Naive thymus-derived CD4-positive, alpha-beta T cell (primary cell): ENCODE measurements around the gene EDAR. TPM values are rescaled to one million over a fixed set of nuclear protein-coding genes. Genes with fewer than 3 reads are reported as not detected.

Experiments
- ATAC-seq: fragments of 150-1000 bp; cut with Tn5 transposase; 2 replicates; pipeline ENCODE4 v1.10.0; 2021; ENCODE audit warnings: mild to moderate bottlenecking, moderate library complexity
- CTCF ChIA-PET: fragments of 350-600 bp; sonication (Branson Sonifier 250); formaldehyde crosslinking; loops from one replicate; lab custom pipeline; 2021; ENCODE audit warnings: antibody characterized with exemption; lab: Charles Lee
- POLR2A ChIA-PET: fragments of 350-600 bp; sonication (Branson Sonifier 250); formaldehyde crosslinking; loops from one replicate; lab custom pipeline; 2021; ENCODE audit warnings: antibody characterized with exemption, inconsistent platforms; lab: Charles Lee
- DNase-seq, 9 donors: peaks; one replicate each; pipeline versions ENCODE4 v3.0.0 to v3.0.0-alpha.2; 2020 to 2022; ENCODE audit warnings: mixed read lengths in 1 of 9
- H3K27ac ChIP-seq: one replicate; pipeline ENCODE4 v1.7.0; 2013; ENCODE audit warnings: mild to moderate bottlenecking, low read depth, low read length, moderate library complexity
- H3K27me3 ChIP-seq, 2 donors: one replicate each; pipeline ENCODE4 v1.7.0; 2013; ENCODE audit warnings: low read length in 2 of 2, mild to moderate bottlenecking in 2 of 2, moderate library complexity in 2 of 2; ENCODE audit not compliant: control insufficient read depth in 2 of 2, insufficient read depth in 2 of 2
- H3K36me3 ChIP-seq, 3 experiments: 1 replicate in 2 of 3; 2 replicates in 1 of 3; pipeline ENCODE4 v1.7.0; 2013; ENCODE audit warnings: low read length in 3 of 3, mild to moderate bottlenecking in 3 of 3, moderate library complexity in 1 of 3; ENCODE audit not compliant: insufficient read depth in 3 of 3, control insufficient read depth in 2 of 3
- H3K4me1 ChIP-seq, 2 donors: one replicate each; pipeline ENCODE4 v1.7.0; 2013; ENCODE audit warnings: low read length in 2 of 2, mild to moderate bottlenecking in 2 of 2, moderate library complexity in 1 of 2; ENCODE audit not compliant: control insufficient read depth in 2 of 2, insufficient read depth in 2 of 2
- H3K4me3 ChIP-seq: 2 replicates; pipeline ENCODE4 v1.7.0; 2013; ENCODE audit warnings: mild to moderate bottlenecking, low read length
- H3K9me3 ChIP-seq, 3 experiments: 1 replicate in 2 of 3; 2 replicates in 1 of 3; pipeline ENCODE4 v1.7.0; 2013; ENCODE audit warnings: low read length in 3 of 3; ENCODE audit not compliant: control insufficient read depth in 2 of 3
- H3K27ac Mint-ChIP-seq, 9 donors: one replicate each; pipeline ENCODE4 v1.8.0; 2020 to 2022; ENCODE audit warnings: mixed read lengths in 9 of 9, mild to moderate bottlenecking in 8 of 9, moderate library complexity in 5 of 9, inconsistent platforms in 2 of 9
- H3K27me3 Mint-ChIP-seq, 5 donors: one replicate each; pipeline ENCODE4 v1.8.0; 2021 to 2022; ENCODE audit warnings: mixed read lengths in 5 of 5, mild to moderate bottlenecking in 1 of 5
- H3K36me3 Mint-ChIP-seq, 5 donors: one replicate each; pipeline ENCODE4 v1.8.0; 2020 to 2022; ENCODE audit warnings: mixed read lengths in 5 of 5, mild to moderate bottlenecking in 3 of 5, inconsistent platforms in 1 of 5
- H3K4me1 Mint-ChIP-seq, 7 donors: one replicate each; pipeline ENCODE4 v1.8.0; 2020 to 2022; ENCODE audit warnings: mixed read lengths in 7 of 7, mild to moderate bottlenecking in 3 of 7, inconsistent platforms in 1 of 7
- H3K4me3 Mint-ChIP-seq, 10 donors: one replicate each; pipeline ENCODE4 v1.8.0; 2020 to 2022; ENCODE audit warnings: mild to moderate bottlenecking in 10 of 10, mixed read lengths in 10 of 10, moderate library complexity in 6 of 10, inconsistent platforms in 2 of 10
- H3K9me3 Mint-ChIP-seq, 11 donors: one replicate each; pipeline ENCODE4 v1.8.0; 2020 to 2022; ENCODE audit warnings: mixed read lengths in 11 of 11, mild to moderate bottlenecking in 4 of 11, inconsistent platforms in 1 of 11, moderate library complexity in 1 of 11
- intact Hi-C, 2 donors: fragments of 100-400 bp; cut with micrococcal nuclease; formaldehyde crosslinking; loops; one replicate each; pipeline ENCODE4 v1.15.1; 2023
- polyA plus RNA-seq, 2 donors: library from polyadenylated mRNA; unstranded; fragments of 300-500 nt; fragmentation: Illumina TruSeq; gene quantifications; one replicate each; pipeline ENCODE4 v1.2.3, GENCODE V29; 2021
- total RNA-seq, 6 experiments: library from RNA in 5 of 6; stranded (reverse) in 5 of 6; gene quantifications; 1 replicate in 5 of 6; 2 replicates in 1 of 6; pipeline ENCODE4 v1.2.3 and lab custom pipeline; 2021 to 2026

EDAR gene
- total and polyA plus RNA-seq, 7 experiments from 2014 or later, result 0.17 to 26.8 (median 21.6) TPM

DNA sequence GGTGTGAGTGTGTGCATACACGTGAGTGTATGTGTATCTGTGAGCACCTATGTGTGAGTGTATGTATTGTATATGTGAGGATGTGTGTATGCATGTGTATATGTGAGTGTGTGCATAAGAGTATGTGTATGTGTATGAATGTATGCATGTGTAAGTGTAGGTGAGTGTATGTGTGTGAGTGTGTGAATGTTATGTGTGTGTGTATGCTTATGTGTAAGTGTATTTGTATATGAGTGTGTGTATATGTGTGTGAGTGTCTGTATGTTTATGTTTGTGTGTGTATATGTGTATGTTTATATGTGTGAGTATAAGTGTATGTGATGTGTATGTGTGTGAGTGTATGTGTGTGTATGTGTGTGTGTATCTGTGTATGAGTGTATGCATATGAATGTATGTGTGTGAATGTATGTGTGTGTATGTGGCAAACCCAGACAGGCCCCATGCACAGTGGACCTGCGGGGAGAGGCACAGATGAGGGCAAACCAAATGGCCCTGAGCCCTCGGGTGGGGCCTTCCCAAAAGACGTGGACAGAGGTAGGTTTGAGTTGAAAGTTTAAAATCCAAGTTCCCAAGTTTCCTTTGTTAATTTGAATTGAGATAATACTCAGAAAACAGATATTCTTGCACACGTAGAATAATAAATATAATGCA is 51.5 kb downstream of the EDAR start:
- no peaks in the 10 kb centered on the region for H3K9me3 Mint-ChIP-seq
- DNase-seq, result no peak
- peaks cover 0 to 10% of the 10 kb centered on the region in 2 donors for H3K4me1 ChIP-seq
- POLR2A ChIA-PET, result interaction anchor here (0.6 kb wide), 1 partner anchor 100 kb away, joined by 3 read pairs; no protein-coding TSS in a partner anchor
- CTCF ChIA-PET, result no interaction called here
- peaks cover 10 to 84% (median 63%) of the 10 kb centered on the region in 7 donors for H3K4me1 Mint-ChIP-seq
- H3K27me3 ChIP-seq, result no peaks in the 10 kb centered on the region
- no peak overlapping the region for H3K27ac ChIP-seq
- no peaks in the 10 kb centered on the region for H3K27me3 Mint-ChIP-seq
- no peaks in the 10 kb centered on the region for H3K9me3 ChIP-seq
- H3K4me3 ChIP-seq, result no peak overlapping the region
- H3K4me3 Mint-ChIP-seq, result peak overlapping the region in 8 of 10 donors; percentile 0 to 45 (median 32)
- peak overlapping the region in 7 of 9 donors; percentile 1 to 58 (median 20) for H3K27ac Mint-ChIP-seq
- peaks cover 0 to 10% (median 0%) of the 10 kb centered on the region in 3 experiments for H3K36me3 ChIP-seq
- intact Hi-C loops, result no loop called here
- ATAC-seq, result peak; percentile 27
- H3K36me3 Mint-ChIP-seq, result peaks cover 0 to 23% (median 4%) of the 10 kb centered on the region in 5 donors

GRCh38 chr2:108936866-108937265 is 52.2 kb downstream of the EDAR start:
- Histone ChIP-seq H3K27ac (no peak overlapping the region), H3K9me3 (no peaks in the 10 kb centered on the region), H3K27me3 (no peaks in the 10 kb centered on the region), H3K4me3 (no peak overlapping the region), H3K36me3 (peaks cover 0 to 10% (median 0%) of the 10 kb centered on the region in 3 experiments), H3K4me1 (peaks cover 0 to 10% of the 10 kb centered on the region in 2 donors)
- ChIA-PET CTCF (no interaction called here), POLR2A (no interaction called here)
- Mint-ChIP-seq H3K36me3 (peaks cover 0 to 19% (median 3%) of the 10 kb centered on the region in 5 donors), H3K9me3 (no peaks in the 10 kb centered on the region), H3K27ac (peak overlapping the region in 4 of 9 donors; percentile 3 to 67 (median 28)), H3K4me3 (no peak overlapping the region), H3K4me1 (peaks cover 10 to 82% (median 65%) of the 10 kb centered on the region in 7 donors), H3K27me3 (no peaks in the 10 kb centered on the region)
- ATAC-seq (no peak), DNase-seq (no peak)
- intact Hi-C loops, result no loop called here

DNA sequence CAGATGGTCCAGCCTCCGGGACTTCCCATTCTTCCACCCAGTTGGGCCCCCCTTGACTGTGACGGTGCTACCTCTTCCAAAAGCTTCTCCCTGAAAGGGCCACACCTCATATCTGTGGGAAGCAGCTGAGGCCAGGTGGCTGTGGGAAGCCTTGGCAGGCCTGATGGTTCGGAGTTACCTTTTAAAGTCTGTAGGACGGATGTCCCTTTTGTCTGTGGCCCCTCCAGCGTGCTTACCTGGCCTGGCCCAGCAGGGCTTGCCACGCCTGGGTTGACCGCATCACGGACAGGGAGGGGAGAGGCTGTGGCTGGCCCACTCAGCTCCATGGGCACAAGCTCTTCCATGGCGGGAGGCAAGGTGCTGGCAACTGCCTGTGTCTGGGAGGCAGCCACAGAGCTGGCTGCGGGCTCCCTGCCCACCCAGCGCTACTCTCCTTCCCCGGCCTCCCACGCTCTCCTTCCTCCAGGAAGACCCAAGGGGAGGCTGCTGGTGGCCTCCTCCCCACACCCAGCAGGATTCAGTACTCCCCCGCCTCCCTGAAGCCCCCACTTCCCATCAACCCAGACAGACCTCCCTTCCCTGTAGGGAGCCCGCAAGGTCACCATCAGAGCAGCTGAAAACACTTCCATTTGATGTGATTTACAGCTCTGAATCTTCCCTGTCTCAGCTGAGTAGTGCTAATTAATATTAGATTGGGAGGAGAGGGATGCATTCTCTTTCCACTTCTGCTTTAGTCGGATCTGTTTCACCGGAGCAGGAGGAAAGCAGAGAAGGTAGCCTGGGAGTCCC is 52.8 kb downstream of the EDAR start:
- peaks cover 10 to 82% (median 71%) of the 10 kb centered on the region in 7 donors for H3K4me1 Mint-ChIP-seq
- peak overlapping the region in 1 of 10 donors; percentile 16 for H3K4me3 Mint-ChIP-seq
- no peak for ATAC-seq
- no peaks in the 10 kb centered on the region for H3K27me3 ChIP-seq
- no peak overlapping the region for H3K4me3 ChIP-seq
- no peaks in the 10 kb centered on the region for H3K27me3 Mint-ChIP-seq
- H3K9me3 ChIP-seq, result no peaks in the 10 kb centered on the region
- intact Hi-C loops, result no loop called here
- no peak for DNase-seq
- POLR2A ChIA-PET, result no interaction called here
- H3K27ac ChIP-seq, result no peak overlapping the region
- H3K9me3 Mint-ChIP-seq, result no peaks in the 10 kb centered on the region
- H3K36me3 ChIP-seq, result peaks cover 0 to 6% (median 0%) of the 10 kb centered on the region in 3 experiments
- H3K36me3 Mint-ChIP-seq, result peaks cover 0 to 20% (median 4%) of the 10 kb centered on the region in 5 donors
- H3K4me1 ChIP-seq, result peaks cover 0 to 10% of the 10 kb centered on the region in 2 donors
- H3K27ac Mint-ChIP-seq, result peak overlapping the region in 4 of 9 donors; percentile 1 to 67 (median 36)
- CTCF ChIA-PET, result no interaction called here

GRCh38 chr2:108935271-108935741 is 53.7 kb downstream of the EDAR start:
- H3K27ac ChIP-seq, result no peak overlapping the region
- ChIA-PET POLR2A (no interaction called here), CTCF (no interaction called here)
- H3K4me1 ChIP-seq, result peaks cover 0 to 10% of the 10 kb centered on the region in 2 donors
- H3K4me1 Mint-ChIP-seq, result peaks cover 10 to 82% (median 68%) of the 10 kb centered on the region in 7 donors
- no peaks in the 10 kb centered on the region for H3K27me3 Mint-ChIP-seq
- intact Hi-C loops, result no loop called here
- peaks cover 0 to 12% (median 0%) of the 10 kb centered on the region in 3 experiments for H3K36me3 ChIP-seq
- H3K9me3 Mint-ChIP-seq, result no peaks in the 10 kb centered on the region
- H3K27ac Mint-ChIP-seq, result peak overlapping the region in 7 of 9 donors; percentile 57 to 81 (median 76)
- peaks cover 0 to 18% (median 4%) of the 10 kb centered on the region in 5 donors for H3K36me3 Mint-ChIP-seq
- no peaks in the 10 kb centered on the region for H3K27me3 ChIP-seq
- H3K4me3 ChIP-seq, result no peak overlapping the region
- H3K9me3 ChIP-seq, result no peaks in the 10 kb centered on the region
- DNase-seq (no peak), ATAC-seq (no peak)
- H3K4me3 Mint-ChIP-seq, result no peak overlapping the region

DNA sequence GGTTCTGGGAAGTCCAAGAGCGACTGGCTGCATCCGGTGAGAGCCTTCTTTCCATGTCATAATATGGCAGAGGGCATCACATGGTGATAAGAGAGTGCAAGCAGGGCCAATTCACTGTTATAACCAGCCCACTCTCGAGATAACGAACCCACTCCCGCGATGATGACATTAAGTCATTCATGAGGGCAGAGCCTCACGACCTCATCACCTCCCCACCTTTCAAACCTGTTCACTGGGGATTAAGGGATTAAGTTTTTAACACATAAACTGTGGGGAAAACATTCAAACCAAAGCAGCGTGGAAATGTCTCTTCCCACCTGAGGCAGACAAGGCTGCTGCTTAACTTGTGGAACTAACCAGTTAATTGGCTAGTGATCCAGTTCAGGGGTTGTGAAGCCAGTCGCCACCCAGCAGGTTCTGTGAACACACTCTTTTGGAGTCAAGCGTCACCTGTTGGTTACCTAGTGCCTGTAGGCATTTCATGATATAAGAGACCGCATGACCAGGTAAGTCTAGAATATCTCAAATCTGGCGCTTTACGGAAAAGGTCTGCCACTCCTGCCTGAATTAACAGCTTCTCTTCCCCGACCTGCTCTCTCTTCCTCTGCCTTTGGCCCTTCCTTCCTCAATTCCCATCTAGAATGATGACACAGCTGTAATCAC is 54.3 kb downstream of the EDAR start:
- H3K27ac ChIP-seq, result no peak overlapping the region
- Mint-ChIP-seq H3K4me1 (peaks cover 10 to 80% (median 63%) of the 10 kb centered on the region in 7 donors), H3K9me3 (no peaks in the 10 kb centered on the region), H3K4me3 (no peak overlapping the region), H3K27ac (peak overlapping the region in 7 of 9 donors; percentile 57 to 81 (median 76)), H3K27me3 (no peaks in the 10 kb centered on the region), H3K36me3 (peaks cover 0 to 19% (median under 1%) of the 10 kb centered on the region in 5 donors)
- DNase-seq (no peak), ATAC-seq (no peak)
- peaks cover 0 to 10% of the 10 kb centered on the region in 2 donors for H3K4me1 ChIP-seq
- POLR2A ChIA-PET, result no interaction called here
- CTCF ChIA-PET, result no interaction called here
- no peak overlapping the region for H3K4me3 ChIP-seq
- H3K27me3 ChIP-seq, result no peaks in the 10 kb centered on the region
- H3K36me3 ChIP-seq, result peaks cover 0 to 18% (median 0%) of the 10 kb centered on the region in 3 experiments
- intact Hi-C loops, result no loop called here
- H3K9me3 ChIP-seq, result no peaks in the 10 kb centered on the region

- H3K9me3 Mint-ChIP-seq, result no peaks in the 10 kb centered on the region
- H3K4me1 Mint-ChIP-seq, result peaks cover 10 to 79% (median 57%) of the 10 kb centered on the region in 7 donors
- Histone ChIP-seq H3K27me3 (no peaks in the 10 kb centered on the region), H3K27ac (no peak overlapping the region), H3K4me1 (peaks cover 0 to 10% of the 10 kb centered on the region in 2 donors), H3K4me3 (no peak overlapping the region), H3K36me3 (peaks cover 0 to 24% (median 0%) of the 10 kb centered on the region in 3 experiments), H3K9me3 (no peaks in the 10 kb centered on the region)
- ATAC-seq (no peak), DNase-seq (no peak)
- intact Hi-C loops, result no loop called here
- peaks cover 0 to 23% (median 0%) of the 10 kb centered on the region in 5 donors for H3K36me3 Mint-ChIP-seq
- no peak overlapping the region for H3K4me3 Mint-ChIP-seq
- POLR2A ChIA-PET, result no interaction called here
- H3K27me3 Mint-ChIP-seq, result no peaks in the 10 kb centered on the region
- H3K27ac Mint-ChIP-seq, result peak overlapping the region in 6 of 9 donors; percentile 43 to 81 (median 74)
- CTCF ChIA-PET, result no interaction called here
These were observed 54.9 kb downstream of the EDAR start for GRCh38 chr2:108934151-108934550.
